GM15510 (cell line): ENCODE results near the gene EED.

Source experiments
- POLR2A ChIP-seq: IDR thresholded peaks from 3 replicates; pipeline ENCODE4 v1.6.1; 2011; ENCODE audit warnings: borderline replicate concordance; ENCODE audit not compliant: insufficient read length; ENCODE audit errors: extremely low read depth

Gene EED

GRCh38 chr11:86303257-86303656 lies 58.7 kb downstream of the EED start:
- no peak for TF ChIP-seq POLR2A

DNA sequence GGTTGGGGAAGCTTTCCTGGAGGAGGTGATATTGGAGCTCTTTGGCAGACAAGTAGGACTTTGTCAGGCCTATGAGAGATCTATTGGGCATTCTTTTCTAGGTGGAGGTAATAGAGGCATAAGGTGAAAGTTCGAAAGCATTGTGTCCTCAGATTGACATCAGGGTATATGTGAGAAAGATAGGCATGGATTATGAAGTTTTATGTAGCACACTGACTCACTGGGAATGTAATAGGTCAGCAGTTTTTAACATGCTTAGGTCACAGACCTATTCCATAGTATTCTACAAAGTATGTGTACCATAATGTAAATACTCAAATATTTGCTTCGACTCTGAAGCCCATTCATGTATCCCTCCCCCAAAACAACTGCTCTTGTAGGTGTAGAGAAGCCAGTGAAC lies 69.2 kb downstream of the EED start:
- no peak for TF ChIP-seq POLR2A

- no peak for TF ChIP-seq POLR2A
Measured at GRCh38 chr11:86314636-86315035, 70.1 kb downstream of the EED start.
